ENCODE measurements around the gene HLA-DMA.

The HLA-DMA gene

DNA sequence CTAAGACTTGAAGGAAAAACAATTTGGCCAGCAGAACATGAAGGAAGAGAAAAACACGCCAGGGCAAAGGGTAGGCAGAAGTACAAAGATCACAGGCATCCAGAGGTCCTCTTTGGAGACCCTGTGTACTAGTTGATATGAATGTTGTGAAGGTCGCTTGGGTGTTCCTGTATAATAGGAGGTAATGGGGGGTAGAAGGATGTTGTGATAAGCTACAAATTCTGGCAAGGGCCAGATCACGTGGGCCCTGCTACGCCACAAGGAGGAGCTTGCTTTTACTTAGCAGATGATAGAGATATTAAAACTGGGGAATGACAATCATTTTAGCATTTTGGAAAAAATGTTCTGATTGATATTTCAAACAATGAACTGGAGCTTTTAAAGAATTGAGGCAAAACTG, 878 bp upstream of the HLA-DMA start:
- H3K4me3 ChIP-seq (ENCODE audit: low read depth, low read length), result no peak overlapping the region
- TF ChIP-seq, protein P1, sequence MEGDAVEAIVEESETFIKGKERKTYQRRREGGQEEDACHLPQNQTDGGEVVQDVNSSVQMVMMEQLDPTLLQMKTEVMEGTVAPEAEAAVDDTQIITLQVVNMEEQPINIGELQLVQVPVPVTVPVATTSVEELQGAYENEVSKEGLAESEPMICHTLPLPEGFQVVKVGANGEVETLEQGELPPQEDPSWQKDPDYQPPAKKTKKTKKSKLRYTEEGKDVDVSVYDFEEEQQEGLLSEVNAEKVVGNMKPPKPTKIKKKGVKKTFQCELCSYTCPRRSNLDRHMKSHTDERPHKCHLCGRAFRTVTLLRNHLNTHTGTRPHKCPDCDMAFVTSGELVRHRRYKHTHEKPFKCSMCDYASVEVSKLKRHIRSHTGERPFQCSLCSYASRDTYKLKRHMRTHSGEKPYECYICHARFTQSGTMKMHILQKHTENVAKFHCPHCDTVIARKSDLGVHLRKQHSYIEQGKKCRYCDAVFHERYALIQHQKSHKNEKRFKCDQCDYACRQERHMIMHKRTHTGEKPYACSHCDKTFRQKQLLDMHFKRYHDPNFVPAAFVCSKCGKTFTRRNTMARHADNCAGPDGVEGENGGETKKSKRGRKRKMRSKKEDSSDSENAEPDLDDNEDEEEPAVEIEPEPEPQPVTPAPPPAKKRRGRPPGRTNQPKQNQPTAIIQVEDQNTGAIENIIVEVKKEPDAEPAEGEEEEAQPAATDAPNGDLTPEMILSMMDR (conservative IDR thresholded peaks at IDR 0.05; ENCODE audit: low read depth, low read length), result no peak
- no peak for DNase-seq (ENCODE audit: low read depth)

DNA sequence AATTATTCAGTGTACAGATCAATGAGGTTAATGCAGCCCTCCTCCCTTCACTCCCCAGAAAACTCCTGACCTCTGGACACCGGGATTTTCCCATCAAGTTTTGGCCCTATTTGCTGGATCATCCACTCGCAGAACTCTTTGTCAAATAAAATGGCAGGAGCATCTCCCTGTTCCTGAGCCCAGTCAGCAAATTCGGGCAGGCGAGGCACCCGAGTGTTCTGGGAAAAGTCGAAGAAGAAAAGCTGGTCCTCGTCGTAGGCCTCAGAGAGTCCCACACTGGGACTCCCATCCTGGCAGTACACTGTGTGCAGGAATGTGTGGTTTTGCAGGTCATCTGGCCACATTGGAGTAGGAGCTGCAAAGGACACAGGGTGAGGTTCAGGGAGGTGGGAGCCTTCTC, 2.4 kb downstream of the HLA-DMA start:
- H3K4me3 ChIP-seq (ENCODE audit: low read depth, low read length), result no peak overlapping the region
- TF ChIP-seq, protein P1 (conservative IDR thresholded peaks at IDR 0.05; ENCODE audit: low read depth, low read length), result no peak
- DNase-seq (ENCODE audit: low read depth), result no peak

DNA sequence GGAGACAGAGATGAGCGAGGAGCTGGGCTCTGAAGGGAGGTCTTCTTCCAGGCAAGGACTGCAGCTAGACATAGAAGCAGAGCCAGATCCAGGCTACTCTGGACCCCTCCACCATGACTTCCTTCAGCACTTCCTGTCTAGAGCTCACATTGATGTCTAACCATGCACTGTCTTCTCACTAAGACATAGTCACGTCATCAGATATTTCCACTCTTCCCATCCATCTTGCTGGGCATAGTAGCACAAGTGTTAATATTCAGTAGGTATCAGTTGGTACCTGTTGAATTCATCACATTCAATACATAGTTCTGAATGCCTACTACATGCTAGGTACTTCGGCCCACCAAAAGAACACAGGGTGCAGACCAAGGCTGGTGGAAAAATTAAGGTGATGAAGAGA, 2.9 kb downstream of the HLA-DMA start:
- no peak overlapping the region for H3K4me3 ChIP-seq (ENCODE audit: low read depth, low read length)
- TF ChIP-seq, protein P1 (conservative IDR thresholded peaks at IDR 0.05; ENCODE audit: low read depth, low read length), result no peak
- no peak for DNase-seq (ENCODE audit: low read depth)

DNA sequence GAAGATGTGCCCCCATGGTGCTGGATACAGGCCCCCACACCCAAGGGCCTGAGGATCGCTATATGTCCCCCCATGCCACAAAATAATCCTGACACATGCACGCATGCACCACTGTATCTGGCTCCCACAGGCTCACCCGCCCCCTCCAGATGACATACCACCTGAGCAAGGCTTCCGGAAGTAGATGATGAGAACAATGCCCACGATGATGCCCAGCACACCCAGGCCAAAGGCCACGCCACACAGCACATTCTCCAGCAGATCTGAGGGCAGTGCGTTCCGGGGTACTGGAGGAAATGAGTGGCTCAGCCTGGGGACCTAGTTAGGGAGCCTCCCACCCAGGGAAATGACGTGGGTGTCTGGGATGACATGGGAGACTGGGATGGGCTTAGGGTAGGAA, 3.8 kb downstream of the HLA-DMA start:
- no peak for DNase-seq (ENCODE audit: low read depth)
- no peak overlapping the region for H3K4me3 ChIP-seq (ENCODE audit: low read depth, low read length)
- TF ChIP-seq, protein P1 (conservative IDR thresholded peaks at IDR 0.05; ENCODE audit: low read depth, low read length), result no peak

DNA sequence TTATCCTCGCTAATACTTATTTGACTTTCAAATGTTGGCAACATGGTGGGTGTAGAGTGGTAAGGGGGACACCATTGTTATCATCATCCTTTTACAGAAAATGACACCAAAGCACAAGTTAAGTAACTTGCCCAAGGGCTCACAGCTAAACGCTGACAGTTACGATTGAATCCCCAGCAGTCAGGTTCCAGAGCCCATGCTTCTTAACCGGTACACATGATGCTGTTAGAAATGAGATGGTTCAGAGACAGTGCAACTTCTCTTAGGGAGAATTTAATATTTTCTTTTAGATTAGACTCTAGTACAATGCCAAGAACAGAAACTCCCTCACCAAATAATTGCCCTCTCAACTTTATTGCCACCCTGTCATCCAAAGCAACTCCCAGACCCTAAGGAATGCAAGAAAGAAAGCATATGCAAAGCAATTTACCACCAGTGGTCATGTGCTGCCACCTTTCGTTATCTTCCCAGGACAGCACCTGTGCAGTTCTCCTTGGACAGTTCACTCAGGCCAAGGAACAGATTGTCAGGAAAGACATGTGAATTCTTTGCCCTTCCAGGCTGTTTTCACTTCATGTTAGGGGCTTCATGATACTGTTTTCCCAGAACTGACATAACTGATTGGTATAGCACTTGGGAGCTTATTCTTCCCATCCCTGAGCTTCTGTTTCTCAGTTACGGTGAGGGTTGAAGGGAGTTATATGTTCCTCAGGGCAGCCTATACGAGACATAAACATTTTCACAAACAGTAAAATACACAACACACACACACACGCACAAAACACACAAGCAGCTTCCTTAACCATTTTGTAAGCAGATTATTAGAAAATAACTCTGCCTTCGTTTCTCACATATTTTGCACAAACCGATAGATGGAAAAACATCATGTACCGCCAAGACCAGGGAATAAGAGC, 5.1 kb downstream of the HLA-DMA start:
- DNase-seq (ENCODE audit: low read depth), result peak; percentile 65
- TF ChIP-seq, protein P1 (conservative IDR thresholded peaks at IDR 0.05; ENCODE audit: low read depth, low read length), result peak; percentile 63
- no peak overlapping the region for H3K4me3 ChIP-seq (ENCODE audit: low read depth, low read length)

DNA sequence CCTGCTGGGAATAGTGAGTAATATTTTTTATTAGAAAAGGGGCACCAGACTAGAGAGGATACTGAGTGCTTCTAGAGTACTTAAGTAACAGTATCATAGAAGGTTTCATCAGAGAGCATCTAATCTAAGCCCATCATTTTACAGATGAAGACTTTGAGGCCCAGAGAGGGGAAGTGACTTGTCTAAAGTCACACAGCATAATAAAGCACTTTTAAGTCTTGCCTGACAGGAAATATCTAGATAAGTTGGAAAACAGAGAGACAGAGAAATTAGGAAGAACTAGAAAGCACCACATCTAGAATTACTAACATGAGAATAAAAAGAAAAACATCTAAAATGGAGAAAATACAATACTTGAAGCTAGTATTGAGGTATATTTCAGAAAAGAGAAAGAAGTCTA, 6.0 kb downstream of the HLA-DMA start:
- H3K4me3 ChIP-seq (ENCODE audit: low read depth, low read length), result no peak overlapping the region
- no peak for DNase-seq (ENCODE audit: low read depth)
- TF ChIP-seq, protein P1 (conservative IDR thresholded peaks at IDR 0.05; ENCODE audit: low read depth, low read length), result no peak

DNA sequence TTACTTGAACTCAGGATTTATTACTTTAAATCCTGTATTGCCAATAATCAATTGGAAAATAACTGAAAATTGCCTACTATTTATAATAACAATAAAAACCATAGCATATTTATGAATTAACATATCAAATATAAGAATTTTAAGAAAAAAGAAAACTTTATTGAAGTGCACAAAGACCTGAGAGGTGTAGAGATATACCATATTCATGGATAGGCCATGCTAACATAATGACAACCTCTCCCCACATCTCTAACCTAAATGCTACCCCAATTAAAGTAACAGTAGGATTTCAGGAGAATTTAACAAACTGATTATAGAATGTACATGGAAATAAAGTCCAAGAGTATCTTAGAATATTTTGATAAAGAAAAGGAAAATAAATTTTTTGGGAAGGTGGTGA, 6.9 kb downstream of the HLA-DMA start:
- TF ChIP-seq, protein P1 (conservative IDR thresholded peaks at IDR 0.05; ENCODE audit: low read depth, low read length), result no peak
- no peak overlapping the region for H3K4me3 ChIP-seq (ENCODE audit: low read depth, low read length)
- DNase-seq (ENCODE audit: low read depth), result no peak

Measured in choroid plexus epithelial cell (primary cell).